GM19395 (cell line): Measurements from ENCODE around the gene MEOX1.

ENCODE experiments used
- ATAC-seq: cut with Tn5 transposase; IDR thresholded peaks from one replicate; pipeline ENCODE4 v1.9.1; 2021; ENCODE audit warnings: mild to moderate bottlenecking, moderate library complexity; ENCODE audit not compliant: unreplicated experiment

The MEOX1 gene

DNA sequence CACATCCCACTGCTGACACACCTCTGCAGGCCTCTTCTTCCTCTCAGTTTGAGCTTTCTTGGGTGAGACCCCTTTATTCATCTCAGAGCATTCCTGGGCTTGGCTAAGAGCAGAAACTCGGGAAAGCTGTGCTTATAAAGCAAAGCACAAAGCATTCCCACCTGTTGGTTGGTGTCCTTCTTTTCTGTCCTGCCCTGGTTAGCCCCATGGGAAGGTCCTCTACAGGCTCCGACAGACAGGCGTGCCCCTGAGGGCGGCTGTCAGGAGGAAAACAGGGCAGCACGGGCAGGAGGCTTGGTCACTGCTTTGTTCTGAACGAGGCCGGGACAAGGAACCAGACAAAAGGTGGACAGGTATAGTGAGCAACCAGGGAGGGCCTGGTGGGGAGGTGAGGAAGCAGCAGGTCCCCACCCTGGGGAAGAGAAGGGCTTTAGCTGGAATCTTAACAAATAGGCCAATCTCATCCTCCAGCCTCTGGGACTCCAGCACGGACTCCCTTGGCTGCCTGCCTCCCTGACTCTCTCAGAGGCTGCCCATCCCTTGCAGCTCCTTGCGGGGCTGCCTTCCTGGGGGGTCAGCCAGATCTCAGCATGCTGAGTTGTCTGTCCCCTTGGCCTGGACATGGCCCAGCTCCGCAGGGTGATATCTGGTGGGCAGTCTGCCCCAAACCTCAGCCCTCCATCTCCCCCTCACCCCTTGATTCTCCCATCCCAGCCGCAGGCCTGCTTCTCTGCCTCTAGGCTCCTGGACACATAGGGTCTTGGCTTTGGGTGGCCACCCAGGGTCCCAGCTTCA is 1.7 kb downstream of the MEOX1 start:
- ATAC-seq, result no peak

GRCh38 chr17:43658900-43659299 is 2.8 kb downstream of the MEOX1 start:
- no peak for ATAC-seq

- no peak for ATAC-seq
Observed at GRCh38 chr17:43655693-43656255, 5.9 kb downstream of the MEOX1 start.

GRCh38 chr17:43652124-43652480 is 9.6 kb downstream of the MEOX1 start:
- no peak for ATAC-seq

DNA sequence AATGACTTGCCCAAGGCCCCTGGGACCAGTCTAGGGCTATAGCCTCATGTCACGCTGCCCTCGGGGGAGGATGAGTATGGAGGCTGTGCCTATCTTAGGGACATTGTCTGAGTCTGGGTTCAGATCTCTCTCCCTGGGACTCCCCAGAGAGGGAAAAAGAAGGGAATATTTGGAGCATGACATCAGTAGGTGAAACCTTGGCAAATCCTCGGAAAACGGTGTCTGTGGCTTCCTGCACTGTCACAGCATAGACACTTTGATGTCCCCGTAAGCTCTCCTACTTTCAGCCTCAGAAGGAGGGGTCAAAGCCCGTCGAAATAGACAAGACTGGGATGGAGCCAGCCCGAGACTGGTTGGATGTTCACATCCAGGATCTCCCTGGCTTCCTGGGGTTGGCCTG is 11.3 kb downstream of the MEOX1 start:
- no peak for ATAC-seq

DNA sequence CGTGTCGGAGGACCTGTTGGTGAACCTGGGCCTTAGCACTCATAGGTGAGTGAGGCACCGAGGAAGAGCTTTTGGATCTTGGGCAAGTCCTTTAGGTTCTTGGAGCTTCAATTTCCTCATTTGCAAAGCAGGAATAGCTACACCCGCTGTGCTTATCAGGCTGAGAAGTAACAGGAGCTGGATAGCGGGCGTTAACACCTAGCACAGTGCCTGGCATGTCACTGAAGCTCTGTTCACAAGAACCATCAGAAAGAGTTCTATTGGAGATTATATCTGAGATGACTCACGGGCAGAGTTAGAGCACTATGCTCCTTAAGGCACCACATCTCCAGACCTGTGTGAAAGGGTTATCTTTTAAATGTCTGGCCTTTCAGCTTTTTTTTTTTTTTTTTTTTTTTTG is 12.8 kb downstream of the MEOX1 start:
- ATAC-seq, result no peak

GRCh38 chr17:43645765-43646481 is 15.8 kb downstream of the MEOX1 start:
- ATAC-seq, result no peak

DNA sequence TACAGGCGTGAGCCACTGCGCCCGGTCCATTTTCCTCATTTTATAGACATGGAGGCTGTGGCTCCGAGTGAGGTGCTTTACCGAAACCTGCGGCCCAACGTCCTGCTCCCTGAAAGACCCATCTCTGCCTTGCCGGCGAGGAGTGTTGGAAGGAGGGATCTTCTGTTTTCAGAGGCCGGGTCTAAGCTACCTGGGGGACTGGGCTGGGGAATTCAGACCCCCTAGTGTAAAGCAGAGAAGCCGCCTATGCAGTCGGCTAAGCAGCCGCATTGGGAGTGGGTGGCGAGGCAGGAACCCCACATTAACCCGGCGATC is 16.3 kb downstream of the MEOX1 start:
- no peak for ATAC-seq

DNA sequence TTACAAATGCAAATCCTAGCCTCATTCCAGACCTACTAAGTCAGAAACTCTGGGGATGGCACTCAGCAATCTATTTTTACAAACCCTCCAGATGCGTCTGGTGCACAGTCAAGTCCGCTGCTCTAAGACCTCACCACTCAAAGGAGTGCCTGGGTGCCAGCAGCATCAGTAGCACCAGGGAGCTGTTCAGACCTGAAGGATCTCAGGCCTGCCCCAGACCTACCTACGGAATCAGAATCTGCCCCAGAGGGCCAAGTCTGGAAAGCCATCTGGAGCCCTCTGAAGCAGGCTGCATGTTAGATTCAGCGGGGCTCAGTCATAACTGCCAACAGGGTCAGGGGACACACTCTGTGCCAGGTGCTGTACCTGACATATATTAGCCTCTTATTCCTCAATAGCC is 17.6 kb downstream of the MEOX1 start:
- no peak for ATAC-seq

GRCh38 chr17:43641416-43641815 is 20.3 kb downstream of the MEOX1 start:
- ATAC-seq, result no peak

GRCh38 chr17:43640491-43641252 is 21.1 kb downstream of the MEOX1 start:
- no peak for ATAC-seq

- no peak for ATAC-seq
Observed at GRCh38 chr17:43637563-43638323, 24.0 kb downstream of the MEOX1 start.

DNA sequence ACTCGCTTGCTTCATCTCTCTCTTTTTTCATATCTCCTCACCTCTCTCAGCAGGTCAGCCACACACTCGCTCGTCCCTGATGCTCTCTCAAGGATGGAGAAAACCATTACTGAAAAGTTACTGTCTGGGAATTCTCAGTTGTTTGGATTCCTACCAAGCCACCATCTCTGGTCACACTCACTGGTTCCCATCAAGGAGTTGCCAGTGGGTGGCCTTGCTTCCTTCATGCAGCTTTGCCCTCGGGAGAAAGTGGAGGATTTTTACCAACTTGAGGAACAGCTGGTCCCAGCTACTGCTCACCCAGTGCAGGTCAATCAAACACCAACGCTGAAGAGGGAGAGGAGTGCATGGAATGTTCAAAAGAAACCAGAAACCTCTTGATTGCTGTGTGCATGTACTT is 25.3 kb downstream of the MEOX1 start:
- no peak for ATAC-seq

DNA sequence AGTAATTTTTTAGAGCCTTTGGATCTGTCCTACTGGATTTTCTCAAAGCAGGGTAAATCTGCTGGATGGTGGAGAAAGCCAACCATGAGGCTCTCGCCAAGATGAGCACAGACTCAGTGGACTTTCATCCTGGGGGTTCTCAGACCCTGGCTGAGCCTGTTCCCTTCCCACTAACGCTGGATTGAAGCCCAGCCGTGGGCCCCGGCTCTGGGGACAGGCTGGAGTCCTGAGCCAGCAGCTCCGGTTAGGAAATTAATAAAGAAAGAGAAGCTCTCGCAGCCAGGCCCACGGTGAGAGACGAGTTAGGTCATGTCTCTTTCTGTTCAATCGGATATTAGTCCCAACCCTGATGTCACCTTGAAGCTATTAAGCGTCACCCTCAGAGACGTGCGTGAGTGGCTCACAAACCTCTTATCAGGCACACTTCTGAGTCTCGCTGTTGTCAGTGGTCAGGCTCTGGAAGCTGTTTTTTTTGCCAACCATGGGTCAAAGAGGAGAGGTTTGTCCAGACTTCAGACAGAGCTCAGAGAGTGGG is 27.1 kb downstream of the MEOX1 start:
- no peak for ATAC-seq

DNA sequence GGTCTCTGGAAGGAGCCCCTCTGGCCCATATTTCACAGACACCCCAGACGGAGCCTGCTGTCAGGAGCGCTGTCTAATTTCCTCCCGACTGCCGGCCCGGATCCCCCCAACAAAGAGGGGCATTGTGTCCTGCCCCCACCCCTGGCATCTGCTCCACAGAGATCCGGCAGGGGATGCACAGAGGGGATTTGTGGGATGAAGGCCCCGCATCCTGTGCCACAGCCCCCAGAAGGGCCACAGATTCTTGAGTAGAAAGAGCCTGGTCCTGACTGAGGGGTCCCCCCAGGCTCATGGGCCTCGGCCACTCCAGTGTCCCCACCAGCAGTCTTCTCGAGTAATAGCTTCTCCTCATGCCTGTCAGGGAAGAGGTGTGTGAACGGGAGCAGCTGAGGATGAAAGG is 29.5 kb downstream of the MEOX1 start:
- no peak for ATAC-seq

DNA sequence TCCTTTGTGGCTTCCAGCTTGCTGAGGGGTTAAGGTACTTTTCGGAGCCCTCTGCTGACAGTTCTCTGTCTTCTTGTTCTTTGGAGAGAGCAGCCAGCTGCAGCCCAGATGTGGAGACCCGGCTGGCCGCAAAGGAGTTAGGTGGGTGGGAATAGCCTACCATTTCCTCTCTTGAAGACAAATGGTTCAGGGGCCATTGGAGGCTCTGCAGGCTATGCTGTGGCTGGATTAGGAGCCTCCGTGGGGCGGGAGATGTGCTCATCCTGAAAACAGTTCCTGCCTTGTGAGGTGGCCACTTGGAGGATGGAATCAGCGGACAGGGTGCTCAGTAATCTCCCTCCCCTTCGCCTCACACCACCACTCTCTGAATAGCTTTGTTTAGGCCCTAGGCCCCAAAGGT is 30.3 kb downstream of the MEOX1 start:
- ATAC-seq, result no peak

- ATAC-seq, result no peak
Observed at GRCh38 chr17:43628089-43628650, 33.6 kb downstream of the MEOX1 start.

DNA sequence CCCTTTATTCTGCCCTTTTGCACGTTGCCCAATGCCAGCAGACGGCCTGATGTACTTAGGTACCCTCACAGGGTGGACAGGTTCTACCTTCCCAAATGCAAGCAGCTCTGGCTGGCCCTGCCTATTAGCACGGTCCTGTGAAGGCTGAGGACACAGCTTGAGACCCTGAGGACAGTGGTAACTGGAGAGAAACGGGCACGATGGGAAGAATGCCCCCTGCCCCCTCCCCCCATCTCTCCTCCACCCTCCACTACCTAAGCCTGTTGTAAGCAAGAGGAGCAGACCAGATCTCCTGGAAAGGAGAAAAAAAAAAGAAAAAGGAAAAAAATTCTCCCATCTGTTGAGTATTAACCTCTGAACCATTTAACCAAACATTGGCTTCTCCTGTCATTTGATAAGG is 34.1 kb downstream of the MEOX1 start:
- no peak for ATAC-seq

DNA sequence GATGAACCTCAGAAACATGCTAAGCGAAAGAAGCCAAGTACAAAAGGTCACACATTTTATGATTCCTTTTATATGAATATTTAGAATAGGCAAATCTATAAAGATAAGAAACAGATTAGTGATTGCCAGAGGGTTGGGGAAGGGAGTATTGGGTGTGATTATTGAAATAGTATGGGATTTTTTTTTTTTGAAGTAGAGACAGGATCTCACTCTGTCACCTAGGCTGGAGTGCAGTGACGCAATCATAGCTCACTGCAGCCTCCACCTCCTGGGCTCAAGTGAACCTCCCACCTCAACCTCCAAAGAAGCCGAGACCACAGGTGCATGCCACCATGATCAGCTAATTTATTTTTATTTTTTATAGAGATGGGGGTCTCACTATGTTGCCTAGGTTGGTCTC is 35.7 kb downstream of the MEOX1 start:
- ATAC-seq, result no peak

DNA sequence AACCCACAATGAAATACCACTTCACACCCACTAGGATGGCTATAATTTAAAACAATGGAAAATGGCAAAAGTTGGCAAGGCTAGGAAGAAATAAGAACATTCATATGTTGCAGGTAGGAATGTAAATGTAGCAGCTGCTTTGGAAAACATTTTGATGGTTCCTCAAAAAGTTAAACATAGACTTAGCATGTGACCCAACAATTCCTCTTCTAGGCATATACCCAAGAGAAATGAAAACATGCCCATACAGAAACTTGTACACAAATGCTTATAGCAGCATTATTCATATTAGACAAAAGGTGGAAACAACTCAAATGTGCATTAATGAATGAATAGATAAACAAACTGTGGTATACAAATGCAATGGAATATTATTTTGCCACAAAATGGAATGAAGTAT is 36.1 kb downstream of the MEOX1 start:
- ATAC-seq, result no peak
